Caco-2 (cell line): ENCODE data around the gene NATD1. TPM values are rescaled to one million over a fixed set of nuclear protein-coding genes. Genes with fewer than 3 reads are reported as not detected.

ENCODE experiments used
- BruUV-seq: library from RNA; stranded (reverse); fragments of 400-500 nt; replicated peaks from 2 replicates; lab custom pipeline; 2021; lab: Mats Ljungman, UMichigan
- CTCF ChIA-PET: fragments of 300-600 bp; sonication (Branson Sonifier 250); formaldehyde crosslinking; loops from one replicate; lab custom pipeline; 2022; ENCODE audit warnings: antibody characterized with exemption; lab: Charles Lee
- POLR2A ChIA-PET: fragments of 300-600 bp; sonication (Branson Sonifier 250); formaldehyde crosslinking; loops from one replicate; lab custom pipeline; 2022; ENCODE audit warnings: antibody characterized with exemption; lab: Charles Lee
- DNase-seq, 2 experiments: peaks; one replicate each; pipeline versions ENCODE4 v3.0.0 to v3.0.0-alpha.2; 2020 to 2022
- H3K27me3 ChIP-seq: replicated peaks from 2 replicates; pipeline ENCODE4 v1.6.0; 2011; ENCODE audit warnings: low read length; ENCODE audit not compliant: control insufficient read depth, insufficient read depth
- H3K36me3 ChIP-seq: 2 replicates; pipeline ENCODE4 v1.5.1; 2011; ENCODE audit warnings: low read length; ENCODE audit not compliant: control insufficient read depth, insufficient read depth
- H3K4me1 ChIP-seq: fragments of 250-450 bp; sonication (Bioruptor Pico); 2 replicates; pipeline ENCODE4 v1.5.1; 2020; ENCODE audit warnings: mild to moderate bottlenecking
- H3K4me3 ChIP-seq: 2 replicates; pipeline ENCODE4 v1.5.1; 2011; ENCODE audit warnings: low read depth, mild to moderate bottlenecking, control low read depth, low read length
- H3K9me3 ChIP-seq: fragments of 250-450 bp; sonication (Bioruptor Pico); 2 replicates; pipeline ENCODE4 v1.5.1; 2020; ENCODE audit warnings: mild to moderate bottlenecking, moderate library complexity
- H3K27ac Mint-ChIP-seq: one replicate; pipeline ENCODE4 v1.8.0; 2022; ENCODE audit warnings: mixed read lengths; ENCODE audit not compliant: unreplicated experiment
- H3K27me3 Mint-ChIP-seq: one replicate; pipeline ENCODE4 v1.8.0; 2022; ENCODE audit warnings: mixed read lengths; ENCODE audit not compliant: insufficient read depth, unreplicated experiment
- H3K36me3 Mint-ChIP-seq: one replicate; pipeline ENCODE4 v1.8.0; 2022; ENCODE audit warnings: mild to moderate bottlenecking, mixed read lengths; ENCODE audit not compliant: insufficient read depth, unreplicated experiment
- H3K4me1 Mint-ChIP-seq: one replicate; pipeline ENCODE4 v1.8.0; 2022; ENCODE audit warnings: low read depth, mixed read lengths; ENCODE audit not compliant: unreplicated experiment
- H3K4me3 Mint-ChIP-seq: one replicate; pipeline ENCODE4 v1.8.0; 2022; ENCODE audit warnings: mild to moderate bottlenecking, moderate library complexity, mixed read lengths; ENCODE audit not compliant: unreplicated experiment
- H3K9me3 Mint-ChIP-seq: one replicate; pipeline ENCODE4 v1.8.0; 2022; ENCODE audit warnings: mixed read lengths; ENCODE audit not compliant: unreplicated experiment
- CTCF ChIP-seq, 2 experiments: fragments of 200-600 bp in 1 of 2; IDR thresholded peaks; 1 replicate in 1 of 2; 2 replicates in 1 of 2; pipeline versions ENCODE4 v1.5.1 to v1.8.0; 2011 to 2022; ENCODE audit warnings: antibody characterized with exemption in 1 of 2, control low read depth in 1 of 2, inconsistent platforms in 1 of 2, low read depth in 1 of 2, low read length in 1 of 2, mild to moderate bottlenecking in 1 of 2, moderate library complexity in 1 of 2; ENCODE audit not compliant: insufficient read depth in 1 of 2, severe bottlenecking in 1 of 2, unreplicated experiment in 1 of 2
- intact Hi-C: fragments of 100-400 bp; cut with micrococcal nuclease; formaldehyde crosslinking; loops from one replicate; pipeline ENCODE4 v1.10.0; 2022; ENCODE audit not compliant: unreplicated experiment
- total RNA-seq: library from RNA; stranded (reverse); gene quantifications from 2 replicates; pipeline ENCODE4 v1.2.3, GENCODE V29; 2022

NATD1 gene
- total RNA-seq, 1 experiment from 2014 or later, result 18.4 TPM

DNA sequence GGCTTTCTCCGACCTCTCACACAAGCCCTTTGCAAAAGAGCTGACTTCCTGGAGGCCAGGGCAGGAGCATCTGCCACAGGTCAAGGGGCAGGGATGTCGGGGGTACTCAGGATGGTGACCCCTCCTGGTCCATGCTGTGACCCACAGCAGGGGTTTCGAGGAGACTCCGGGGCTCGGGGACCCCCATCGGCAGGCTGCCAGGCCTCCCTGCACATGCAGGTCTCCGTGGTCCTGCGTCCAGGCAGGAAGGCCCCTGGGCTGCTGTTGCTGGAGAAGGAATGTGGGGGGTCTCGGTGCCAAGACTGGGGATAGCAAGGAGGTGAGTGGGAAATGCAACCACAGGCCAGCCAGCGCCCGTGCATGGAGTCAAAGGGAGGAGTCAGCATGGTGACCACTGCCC lies 11.6 kb downstream of the NATD1 start:
- intact Hi-C loops, result no loop called here
- Histone ChIP-seq H3K36me3 (no peaks in the 10 kb centered on the region), H3K4me3 (no peak overlapping the region), H3K4me1 (peaks cover 14% of the 10 kb centered on the region), H3K27me3 (no peaks in the 10 kb centered on the region), H3K9me3 (no peaks in the 10 kb centered on the region)
- H3K27me3 Mint-ChIP-seq, result peaks cover 4% of the 10 kb centered on the region
- H3K4me3 Mint-ChIP-seq, result no peak overlapping the region
- peak in 1 of 2 experiments; percentile 26 for DNase-seq
- H3K4me1 Mint-ChIP-seq, result no peaks in the 10 kb centered on the region
- CTCF ChIA-PET, result no interaction called here
- H3K36me3 Mint-ChIP-seq, result no peaks in the 10 kb centered on the region
- no peak for TF ChIP-seq CTCF (IDR thresholded peaks at IDR 0.05; ENCODE audit: insufficient read depth in 1 of 2, low read depth in 1 of 2, low read length in 1 of 2, severe bottlenecking in 1 of 2, unreplicated experiment in 1 of 2)
- no peak overlapping the region for H3K27ac Mint-ChIP-seq
- POLR2A ChIA-PET, result no interaction called here
- H3K9me3 Mint-ChIP-seq, result no peaks in the 10 kb centered on the region
- BruUV-seq, result no TSS peak

DNA sequence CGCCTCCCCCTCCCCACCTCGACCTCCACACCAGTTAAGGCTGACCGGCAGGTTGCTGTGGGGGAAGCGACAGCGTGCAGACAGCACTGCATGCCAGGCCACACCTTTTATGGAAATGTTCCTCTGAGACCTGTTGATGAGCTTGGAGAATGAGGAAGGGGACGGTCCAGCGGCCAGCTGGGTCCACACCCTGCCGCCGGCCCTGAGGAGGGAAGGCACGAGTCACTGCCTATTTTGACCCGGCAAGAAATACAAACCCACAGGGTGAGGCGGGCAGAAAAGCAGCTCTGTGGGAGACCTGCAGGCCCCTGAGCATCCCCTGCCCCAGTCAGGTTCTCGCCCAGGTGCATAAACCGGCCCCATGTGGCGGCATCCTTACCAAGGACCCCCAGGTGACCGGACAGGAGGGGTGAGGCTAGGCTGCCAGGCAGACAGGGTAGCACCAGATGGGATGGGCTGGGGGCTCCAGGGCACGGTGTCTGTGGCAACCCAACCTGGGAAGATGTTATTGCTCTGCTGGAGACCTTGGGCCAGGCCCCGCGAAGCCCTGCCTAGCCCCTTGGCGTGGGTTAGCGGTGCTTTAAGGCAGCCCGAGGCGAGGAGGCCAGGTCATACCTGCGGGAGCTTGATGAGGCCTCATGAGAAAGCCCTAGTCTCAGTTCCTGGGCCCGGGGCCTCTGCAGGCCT lies 12.7 kb downstream of the NATD1 start:
- no TSS peak for BruUV-seq
- TF ChIP-seq CTCF (IDR thresholded peaks at IDR 0.05; ENCODE audit: insufficient read depth in 1 of 2, low read depth in 1 of 2, low read length in 1 of 2, severe bottlenecking in 1 of 2, unreplicated experiment in 1 of 2), result no peak
- Mint-ChIP-seq H3K4me1 (no peaks in the 10 kb centered on the region), H3K27ac (no peak overlapping the region), H3K4me3 (no peak overlapping the region), H3K27me3 (peaks cover 6% of the 10 kb centered on the region), H3K9me3 (no peaks in the 10 kb centered on the region), H3K36me3 (no peaks in the 10 kb centered on the region)
- Histone ChIP-seq H3K27me3 (no peaks in the 10 kb centered on the region), H3K4me1 (peaks cover 14% of the 10 kb centered on the region), H3K4me3 (no peak overlapping the region), H3K36me3 (no peaks in the 10 kb centered on the region), H3K9me3 (no peaks in the 10 kb centered on the region)
- peak in 1 of 2 experiments; percentile 47 for DNase-seq
- POLR2A ChIA-PET, result no interaction called here
- intact Hi-C loops, result no loop called here
- CTCF ChIA-PET, result interaction anchor here (0.6 kb wide), 1 partner anchor 13 kb away, joined by 3 read pairs; the partner anchor contains the start of gene NATD1

GRCh38 chr17:21239680-21240368 lies 13.4 kb downstream of the NATD1 start:
- peak; percentile 50 to 78 for TF ChIP-seq CTCF (IDR thresholded peaks at IDR 0.05; ENCODE audit: insufficient read depth in 1 of 2, low read depth in 1 of 2, low read length in 1 of 2, severe bottlenecking in 1 of 2, unreplicated experiment in 1 of 2)
- no peaks in the 10 kb centered on the region for H3K9me3 ChIP-seq
- CTCF ChIA-PET, result interaction anchor here (0.6 kb wide), 1 partner anchor 14 kb away, joined by 3 read pairs; the partner anchor contains the start of gene NATD1
- H3K36me3 ChIP-seq, result no peaks in the 10 kb centered on the region
- H3K27me3 ChIP-seq, result no peaks in the 10 kb centered on the region
- H3K4me1 ChIP-seq, result peaks cover 14% of the 10 kb centered on the region
- no peaks in the 10 kb centered on the region for H3K4me1 Mint-ChIP-seq
- no peaks in the 10 kb centered on the region for H3K36me3 Mint-ChIP-seq
- H3K4me3 Mint-ChIP-seq, result no peak overlapping the region
- no peak overlapping the region for H3K4me3 ChIP-seq
- BruUV-seq, result no TSS peak
- intact Hi-C loops, result no loop called here
- no peak overlapping the region for H3K27ac Mint-ChIP-seq
- no peaks in the 10 kb centered on the region for H3K9me3 Mint-ChIP-seq
- H3K27me3 Mint-ChIP-seq, result peaks cover 6% of the 10 kb centered on the region
- POLR2A ChIA-PET, result no interaction called here
- peak in 1 of 2 experiments; percentile 35 for DNase-seq
